K562 (cell line): ENCODE results near the gene VPS41. TPM values are rescaled to one million over a fixed set of nuclear protein-coding genes. Genes with fewer than 3 reads are reported as not detected.

Source experiments
- ATAC-seq: fragments of 200-7000 bp; cut with Tn5 transposase; 3 replicates; pipeline ENCODE4 v1.9.1; 2020; ENCODE audit warnings: moderate library complexity
- BruUV-seq: library from RNA; stranded (reverse); fragments of 400-500 nt; replicated peaks from 2 replicates; lab custom pipeline; 2021; lab: Mats Ljungman, UMichigan
- CTCF ChIA-PET: fragments of 300-600 bp; formaldehyde crosslinking; extraction: SDS; loops from one replicate; lab custom pipeline; 2021; ENCODE audit warnings: low intra/inter-chr PET ratio; lab: Yijun Ruan, JAX
- POLR2A ChIA-PET: fragments of 300-600, 350-650 bp; sonication (Branson Sonifier 250); formaldehyde crosslinking; extraction: SDS; loops from one replicate; lab custom pipeline; 2021; ENCODE audit warnings: antibody characterized with exemption, inconsistent platforms; lab: Yijun Ruan, JAX
- DNase-seq, 4 experiments: peaks; one replicate each; pipeline versions ENCODE4 v3.0.0 to v3.0.0-alpha.2; 2011 to 2018; ENCODE audit warnings: low spot score in 3 of 4, mixed read lengths in 3 of 4; ENCODE audit errors: extremely low read depth in 1 of 4
- FAIRE-seq: peaks from 2 replicates; lab custom pipeline; 2011; peaks lifted over from hg19 to GRCh38; lab: Jason Lieb, UNC
- H2AFZ ChIP-seq: 2 replicates; pipeline ENCODE4 v1.6.0; 2011; ENCODE audit warnings: low read depth, low read length, control low read depth, inconsistent platforms
- H3K27ac ChIP-seq: fragments of 200-600 bp; 3 replicates; pipeline ENCODE4 v1.8.0; 2011; ENCODE audit warnings: low read depth, mild to moderate bottlenecking, control low read depth, inconsistent platforms, low read length, moderate library complexity, mixed read lengths; ENCODE audit errors: extremely low read depth
- H3K27me3 ChIP-seq, 2 experiments: fragments of 300-600 bp in 1 of 2; 2 replicates in 1 of 2; 3 replicates in 1 of 2; pipeline versions ENCODE4 v1.6.0 to v1.8.0; 2011; ENCODE audit warnings: inconsistent platforms in 2 of 2, low read length in 2 of 2, mild to moderate bottlenecking in 1 of 2, mixed read lengths in 1 of 2, moderate library complexity in 1 of 2; ENCODE audit not compliant: control insufficient read depth in 2 of 2, insufficient read depth in 2 of 2
- H3K36me3 ChIP-seq: fragments of 300-600 bp; 3 replicates; pipeline ENCODE4 v1.8.0; 2011; ENCODE audit warnings: mild to moderate bottlenecking, low read length, inconsistent platforms; ENCODE audit not compliant: control insufficient read depth, insufficient read depth
- H3K4me1 ChIP-seq, 2 experiments: fragments of 200-600 bp in 1 of 2; replicated peaks in 1 of 2; 2 replicates in 1 of 2; 3 replicates in 1 of 2; pipeline versions ENCODE4 v1.5.1 to v1.8.0; 2011; ENCODE audit warnings: inconsistent platforms in 2 of 2, low read length in 2 of 2, mild to moderate bottlenecking in 1 of 2, mixed read lengths in 1 of 2, moderate library complexity in 1 of 2; ENCODE audit not compliant: control insufficient read depth in 2 of 2, insufficient read depth in 2 of 2
- H3K4me2 ChIP-seq: 2 replicates; pipeline ENCODE4 v1.6.1; 2011; ENCODE audit warnings: low read length, control low read depth, inconsistent platforms, mixed read lengths; ENCODE audit not compliant: insufficient read depth
- H3K4me3 ChIP-seq: fragments of 200-600 bp; sonication (generic), shearing (Covaris generic); 2 replicates; pipeline ENCODE4 v1.5.1; 2016; ENCODE audit warnings: control low read depth, inconsistent platforms
- H3K79me2 ChIP-seq: fragments of 200-600 bp; 3 replicates; pipeline ENCODE4 v1.8.0; 2011; ENCODE audit warnings: low read length, inconsistent platforms; ENCODE audit not compliant: control insufficient read depth, insufficient read depth
- H3K9ac ChIP-seq, 2 experiments: 2 replicates each; pipeline versions ENCODE4 v1.6.0 to v1.6.1; 2011; ENCODE audit warnings: low read depth in 2 of 2, low read length in 2 of 2, control low read depth in 1 of 2, inconsistent platforms in 1 of 2, mild to moderate bottlenecking in 1 of 2, mixed read lengths in 1 of 2; ENCODE audit not compliant: insufficient read depth in 1 of 2
- H3K9me1 ChIP-seq: one replicate; pipeline ENCODE4 v1.6.0; 2011; ENCODE audit warnings: inconsistent platforms, mild to moderate bottlenecking, low read length, moderate library complexity; ENCODE audit not compliant: control insufficient read depth, insufficient read depth
- H3K9me3 ChIP-seq: replicated peaks from 2 replicates; pipeline ENCODE4 v1.5.1; 2011; ENCODE audit warnings: low read depth, low read length, inconsistent platforms; ENCODE audit not compliant: control insufficient read depth, insufficient read depth
- H4K20me1 ChIP-seq: replicated peaks from 2 replicates; pipeline ENCODE4 v1.6.1; 2011; ENCODE audit warnings: low read length, inconsistent platforms, mixed read lengths; ENCODE audit not compliant: control insufficient read depth, insufficient read depth
- BCLAF1 ChIP-seq, 2 experiments: fragments of 450-650 bp in 1 of 2; IDR thresholded peaks; 2 replicates each; pipeline ENCODE4 v1.6.1; 2011 to 2017; ENCODE audit warnings: low read depth in 2 of 2, antibody characterized with exemption in 1 of 2, borderline replicate concordance in 1 of 2, low read length in 1 of 2, mild to moderate bottlenecking in 1 of 2, mixed read lengths in 1 of 2; ENCODE audit not compliant: control insufficient read depth in 1 of 2
- BHLHE40 ChIP-seq: IDR thresholded peaks from 2 replicates; pipeline ENCODE4 v1.6.1; 2011; ENCODE audit warnings: low read length, improper control_type of control experiment
- KHSRP ChIP-seq: fragments of 450-650 bp; IDR thresholded peaks from 2 replicates; pipeline ENCODE4 v1.6.1; 2017
- PHB ChIP-seq: fragments of 250-450 bp; sonication (Bioruptor Pico); IDR thresholded peaks from 2 replicates; pipeline ENCODE4 v1.5.0; 2021
- SLC30A9 ChIP-seq: fragments of 250-450 bp; sonication (Bioruptor Pico); IDR thresholded peaks from 2 replicates; pipeline ENCODE4 v1.8.0; 2022; ENCODE audit warnings: mild to moderate bottlenecking, moderate library complexity
- SMAD2 ChIP-seq: fragments of 150-350 bp; IDR thresholded peaks from 2 replicates; pipeline ENCODE4 v1.6.1; 2014; ENCODE audit warnings: low read depth, mild to moderate bottlenecking, low read length
- SMARCA5 ChIP-seq: fragments of 450-650 bp; IDR thresholded peaks from 2 replicates; pipeline ENCODE4 v1.6.1; 2016
- SPI1 ChIP-seq: IDR thresholded peaks from 2 replicates; pipeline ENCODE4 v1.6.1; 2011; ENCODE audit warnings: low read depth, low read length, control low read depth, borderline replicate concordance
- ZBTB33 ChIP-seq: sonication (generic); formaldehyde crosslinking; IDR thresholded peaks from 2 replicates; pipeline ENCODE4 v1.8.1; 2023; ENCODE audit warnings: mild to moderate bottlenecking, missing genetic modification reagents
- WGBS: fragments of 100-300 bp; shearing (Covaris generic); methylation state at CpG from one replicate; pipeline ENCODE4 v1.1.6; 2016; ENCODE audit warnings: low coverage, mixed read lengths; ENCODE audit not compliant: insufficient coverage; ENCODE audit errors: missing lambda C conversion rate; 5-methylcytosine and 5-hydroxymethylcytosine counted together
- in situ Hi-C: fragments of 300-500 bp; cut with MboI; formaldehyde crosslinking; loops from 4 replicates; pipeline ENCODE4 v1.15.0; 2018; ENCODE audit warnings: inconsistent platforms, mixed read lengths
- intact Hi-C: fragments of 100-400 bp; cut with micrococcal nuclease; formaldehyde crosslinking; loops from 2 replicates; pipeline ENCODE4 v1.14.2; 2022
- polyA plus RNA-seq, 8 experiments: library from polyadenylated mRNA; depleted of rRNA in 4 of 8; stranded (reverse) in 5 of 8; unstranded in 3 of 8; fragments of >200 nt; fragmentation: Nextera tagmentation in 2 of 8; fragmentation: Illumina TruSeq in 1 of 8; extraction: Ambion mirVana in 2 of 8; extraction: Trizol in 1 of 8; gene quantifications; 2 replicates each; pipeline versions ENCODE4 v1.2.1 to v1.2.3, GENCODE V29; 2011 to 2014; ENCODE audit warnings: inconsistent platforms in 1 of 8, missing spikeins in 1 of 8
- total RNA-seq, 7 experiments: library from RNA; depleted of rRNA in 6 of 7; stranded (reverse); fragments of >200 nt in 6 of 7; fragmentation: Illumina TruSeq in 2 of 7; extraction: Trizol in 2 of 7; gene quantifications; 2 replicates each; pipeline versions ENCODE4 v1.2.1 to v1.2.3, GENCODE V29; 2011 to 2021; ENCODE audit warnings: low replicate concordance in 1 of 7

Gene VPS41
- total and polyA plus RNA-seq, 9 of the 15 experiments (the other 6 are each of a cell fraction or from before 2014, with no cell fraction given), result 17.7 to 46.8 (median 32.1) TPM

- DNase-seq, result no peak
- H3K27me3 ChIP-seq, result peaks cover 6 to 21% of the 10 kb centered on the region in 2 experiments
- H3K79me2 ChIP-seq, result no peaks in the 10 kb centered on the region
- ChIA-PET POLR2A (interaction anchor here (0.5 kb wide), 1 partner anchor 17 kb away, joined by 3 read pairs; no protein-coding TSS in a partner anchor), CTCF (no interaction called here)
- H3K9ac ChIP-seq, result no peak overlapping the region
- H3K9me3 ChIP-seq, result no peaks in the 10 kb centered on the region
- intact Hi-C loops, result no loop called here
- no peaks in the 10 kb centered on the region; the same call in 1 of the 2 replicates for H4K20me1 ChIP-seq
- in situ Hi-C loops, result no loop called here
- no peak overlapping the region for H3K4me2 ChIP-seq
- ATAC-seq, result no peak
- no TSS peak for BruUV-seq
- no peak overlapping the region for H3K4me3 ChIP-seq
- H3K4me1 ChIP-seq, result no peaks in the 10 kb centered on the region
- no peak for FAIRE-seq
- H3K9me1 ChIP-seq, result no peaks in the 10 kb centered on the region
- H3K36me3 ChIP-seq, result no peaks in the 10 kb centered on the region
- TF ChIP-seq SPI1, result peak; percentile 85
- no peak for TF ChIP-seq KHSRP
- TF ChIP-seq SMARCA5, result no peak
- TF ChIP-seq, all 486 proteins: peak for 1
- Histone ChIP-seq H3K27ac (no peak overlapping the region), H2AFZ (no peak overlapping the region)
- WGBS, result 0% methylated on average over 2 of the region's 3 CpGs
Measured at GRCh38 chr7:38694326-38694725, 214.7 kb downstream of the VPS41 start.

- in situ Hi-C loops (no loop called here), intact Hi-C loops (no loop called here)
- CTCF ChIA-PET, result no interaction called here
- H4K20me1 ChIP-seq, result no peaks in the 10 kb centered on the region; the same call in 1 of the 2 replicates
- DNase-seq (no peak), FAIRE-seq (no peak), ATAC-seq (no peak)
- no peaks in the 10 kb centered on the region for H3K36me3 ChIP-seq
- H3K4me1 ChIP-seq, result no peaks in the 10 kb centered on the region
- H3K9ac ChIP-seq, result no peak overlapping the region
- no peaks in the 10 kb centered on the region for H3K9me1 ChIP-seq
- no peaks in the 10 kb centered on the region for H3K79me2 ChIP-seq
- peaks cover 19 to 34% of the 10 kb centered on the region in 2 experiments for H3K27me3 ChIP-seq
- H3K4me3 ChIP-seq, result no peak overlapping the region
- no peaks in the 10 kb centered on the region for H3K9me3 ChIP-seq
- 2% methylated on average over 7 of the region's 7 CpGs for WGBS
- no peak overlapping the region for H2AFZ ChIP-seq
- no TSS peak for BruUV-seq
- TF ChIP-seq ZBTB33 (no peak), BHLHE40 (no peak), BCLAF1 (IDR thresholded peaks at IDR 0.05; ENCODE audit: borderline replicate concordance in 1 of 2, control insufficient read depth in 1 of 2, low read depth in 2 of 2, low read length in 1 of 2) (no peak), PHB (CRISPR knock-in tag) (no peak), SMAD2 (no peak), SLC30A9 (CRISPR knock-in tag) (no peak)
- no peak overlapping the region for H3K27ac ChIP-seq
- H3K4me2 ChIP-seq, result no peak overlapping the region
- POLR2A ChIA-PET, result no interaction called here
Measured at GRCh38 chr7:38686888-38687287, 222.1 kb downstream of the VPS41 start.
